A673 (cell line): ENCODE measurements around the gene STAMBP. TPM values are rescaled to one million over a fixed set of nuclear protein-coding genes. Genes with fewer than 3 reads are reported as not detected.

Source experiments
- BruUV-seq: library from RNA; stranded (reverse); fragments of 400-500 nt; replicated peaks from 2 replicates; lab custom pipeline; 2021; lab: Mats Ljungman, UMichigan
- CTCF ChIA-PET: fragments of 300-600 bp; sonication (Branson Sonifier 250); formaldehyde crosslinking; loops from one replicate; lab custom pipeline; 2022; ENCODE audit warnings: antibody characterized with exemption; lab: Charles Lee
- POLR2A ChIA-PET: fragments of 300-600 bp; sonication (Branson Sonifier 250); formaldehyde crosslinking; loops from one replicate; lab custom pipeline; 2022; ENCODE audit warnings: antibody characterized with exemption; ENCODE audit not compliant: low non-redundant PET; lab: Charles Lee
- DNase-seq: peaks from one replicate; pipeline ENCODE4 v3.0.0-alpha.2; 2015; ENCODE audit warnings: low spot score
- H3K27ac ChIP-seq: fragments of 200-600 bp; sonication (generic); 2 replicates; pipeline ENCODE4 v1.5.1; 2016; ENCODE audit warnings: mixed run types, low read depth, mild to moderate bottlenecking, mixed read lengths, antibody characterized with exemption, low read length; ENCODE audit not compliant: poor library complexity, severe bottlenecking
- H3K27me3 ChIP-seq: fragments of 200-600 bp; sonication (generic); replicated peaks from 2 replicates; pipeline ENCODE4 v1.6.1; 2017; ENCODE audit warnings: mixed run types, low read depth, mild to moderate bottlenecking, mixed read lengths, antibody characterized with exemption, low read length; ENCODE audit not compliant: insufficient read depth, poor library complexity
- H3K36me3 ChIP-seq: fragments of 200-600 bp; sonication (generic); 2 replicates; pipeline ENCODE4 v1.6.1; 2016; ENCODE audit warnings: mixed run types, mild to moderate bottlenecking, mixed read lengths, antibody characterized with exemption, low read length; ENCODE audit not compliant: insufficient read depth, poor library complexity, severe bottlenecking
- H3K4me1 ChIP-seq: fragments of 200-600 bp; sonication (generic); 2 replicates; pipeline ENCODE4 v1.6.1; 2017; ENCODE audit warnings: mixed run types, mild to moderate bottlenecking, mixed read lengths, antibody characterized with exemption, low read length; ENCODE audit not compliant: insufficient read depth, poor library complexity, severe bottlenecking
- H3K4me3 ChIP-seq: fragments of 200-600 bp; sonication (generic); 2 replicates; pipeline ENCODE4 v1.5.1; 2016; ENCODE audit warnings: low read depth, mixed run types, mild to moderate bottlenecking, mixed read lengths, low read length; ENCODE audit not compliant: poor library complexity, severe bottlenecking
- H3K9me3 ChIP-seq: fragments of 200-600 bp; sonication (generic); 2 replicates; pipeline ENCODE4 v1.6.1; 2016; ENCODE audit warnings: mixed run types, low read depth, mild to moderate bottlenecking, mixed read lengths, antibody characterized with exemption, low read length; ENCODE audit not compliant: poor library complexity, severe bottlenecking
- CTCF ChIP-seq: fragments of 300-800, 200-600 bp; sonication (generic); conservative IDR thresholded peaks from 2 replicates; pipeline ENCODE4 v1.5.1; 2017; ENCODE audit warnings: low read depth, mild to moderate bottlenecking, antibody characterized with exemption, low read length, moderate library complexity, mixed read lengths
- EZH2 ChIP-seq: fragments of 200-600 bp; sonication (generic); IDR thresholded peaks from 2 replicates; pipeline ENCODE4 v1.6.1; 2017; ENCODE audit warnings: borderline replicate concordance, low read depth, mild to moderate bottlenecking, mixed read lengths, antibody characterized with exemption, low read length; ENCODE audit not compliant: poor library complexity, severe bottlenecking
- intact Hi-C: fragments of 100-400 bp; cut with micrococcal nuclease; formaldehyde crosslinking; loops from one replicate; pipeline ENCODE4 v1.10.0; 2022; ENCODE audit not compliant: unreplicated experiment
- total RNA-seq: library from RNA; stranded (reverse); gene quantifications from 2 replicates; pipeline ENCODE4 v1.2.3, GENCODE V29; 2021

Gene STAMBP
- total RNA-seq, 1 experiment from 2014 or later = 67.1 TPM

DNA sequence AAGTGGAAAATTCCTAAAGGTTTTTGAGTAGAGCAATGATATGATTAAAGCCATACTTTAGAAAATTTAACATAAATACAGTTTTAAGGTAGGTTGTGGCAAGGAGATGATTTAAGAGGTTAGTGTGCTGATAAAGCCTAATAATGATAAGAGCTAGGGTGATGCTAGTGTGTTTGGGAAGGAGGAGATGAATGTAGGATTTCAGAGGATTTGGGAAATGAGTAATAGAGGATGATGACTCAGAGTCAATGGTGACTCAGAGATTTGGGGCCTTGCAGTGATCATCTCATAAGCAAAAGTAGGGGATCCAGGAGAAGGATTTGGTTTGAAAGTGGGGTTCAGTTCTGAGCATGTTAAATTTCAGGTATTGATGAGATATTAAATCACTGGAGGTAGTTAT lies 23.3 kb downstream of the STAMBP start:
- Histone ChIP-seq H3K4me1 (no peaks in the 10 kb centered on the region), H3K36me3 (peaks cover 72% of the 10 kb centered on the region), H3K9me3 (no peaks in the 10 kb centered on the region), H3K27ac (no peak overlapping the region), H3K27me3 (no peaks in the 10 kb centered on the region), H3K4me3 (no peak overlapping the region)
- no TSS peak for BruUV-seq
- ChIA-PET POLR2A (no interaction called here), CTCF (no interaction called here)
- peak; percentile 39 for DNase-seq
- no peak for TF ChIP-seq CTCF
- intact Hi-C loops = no loop called here

DNA sequence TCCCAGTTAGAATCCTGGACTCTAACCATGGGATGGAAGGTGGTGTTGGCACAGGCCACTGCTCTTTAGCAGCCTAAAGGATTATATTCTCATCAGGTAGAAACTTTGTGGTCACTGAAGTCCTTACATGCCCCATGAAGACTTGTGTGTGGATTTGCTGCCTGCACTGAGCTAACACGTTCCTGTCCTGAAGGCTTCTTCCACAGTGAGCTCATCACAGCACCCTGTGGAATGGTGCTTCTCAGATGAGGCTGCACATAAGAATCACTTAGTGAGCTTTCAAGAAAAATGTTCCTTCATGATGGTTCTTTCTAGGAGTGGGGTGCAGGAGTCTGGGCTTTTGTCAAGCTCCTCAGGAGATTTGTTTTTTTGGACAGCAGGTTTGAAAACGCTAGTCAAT lies 26.8 kb downstream of the STAMBP start:
- Histone ChIP-seq H3K9me3 (no peaks in the 10 kb centered on the region), H3K4me1 (no peaks in the 10 kb centered on the region), H3K36me3 (peaks cover 48% of the 10 kb centered on the region), H3K4me3 (no peak overlapping the region), H3K27ac (no peak overlapping the region), H3K27me3 (no peaks in the 10 kb centered on the region)
- POLR2A ChIA-PET = no interaction called here
- no peak for DNase-seq
- no TSS peak for BruUV-seq
- TF ChIP-seq EZH2 (no peak), CTCF (no peak)
- intact Hi-C loops = no loop called here
- CTCF ChIA-PET = no interaction called here

DNA sequence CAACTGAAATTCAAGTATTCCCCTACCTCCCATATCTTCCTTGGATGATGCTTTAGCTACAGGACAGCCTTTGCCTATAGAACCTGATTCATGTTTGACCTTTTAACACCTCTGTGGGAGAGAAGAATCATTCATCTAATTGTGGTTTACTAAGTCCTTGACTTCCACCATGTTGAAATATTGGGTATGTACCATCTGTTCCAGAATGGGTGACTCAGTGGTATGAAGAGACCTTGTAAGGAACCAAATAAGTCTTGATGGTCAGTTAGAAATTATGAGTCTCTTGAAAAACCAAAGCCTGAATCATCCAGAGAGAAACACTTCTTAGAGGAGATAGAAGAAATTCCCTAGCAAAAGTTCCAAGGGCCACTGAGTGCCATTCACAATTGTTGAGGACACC lies 27.5 kb downstream of the STAMBP start:
- no peaks in the 10 kb centered on the region for H3K4me1 ChIP-seq
- H3K27me3 ChIP-seq = no peaks in the 10 kb centered on the region
- DNase-seq = no peak
- intact Hi-C loops = no loop called here
- POLR2A ChIA-PET = no interaction called here
- CTCF ChIA-PET = no interaction called here
- no peak overlapping the region for H3K27ac ChIP-seq
- peaks cover 48% of the 10 kb centered on the region for H3K36me3 ChIP-seq
- no peaks in the 10 kb centered on the region for H3K9me3 ChIP-seq
- BruUV-seq = no TSS peak
- TF ChIP-seq EZH2 = no peak
- no peak overlapping the region for H3K4me3 ChIP-seq
